K562 (cell line): ENCODE results near the gene LRMDA. TPM values are rescaled to one million over a fixed set of nuclear protein-coding genes. Genes with fewer than 3 reads are reported as not detected.

ENCODE experiments used
- ERF ChIP-seq: fragments of 450-650 bp; formaldehyde crosslinking; IDR thresholded peaks from 2 replicates; pipeline ENCODE4 v1.4.0; 2020; ENCODE audit warnings: mild to moderate bottlenecking, mixed read lengths
- NFYB ChIP-seq: IDR thresholded peaks from 2 replicates; pipeline ENCODE4 v1.6.1; 2011; ENCODE audit warnings: mild to moderate bottlenecking, moderate library complexity; ENCODE audit not compliant: insufficient read length; ENCODE audit errors: extremely low read depth
- PREB ChIP-seq: sonication (generic); formaldehyde crosslinking; IDR thresholded peaks from 2 replicates; pipeline ENCODE4 v1.8.1; 2023; ENCODE audit warnings: mild to moderate bottlenecking, missing genetic modification reagents
- PTRF ChIP-seq: fragments of 450-650 bp; IDR thresholded peaks from 2 replicates; pipeline ENCODE4 v1.6.1; 2016; ENCODE audit warnings: mild to moderate bottlenecking, missing genetic modification characterization, missing compliant biosample characterization
- TBL1XR1 ChIP-seq, 2 experiments: IDR thresholded peaks; 2 replicates each; pipeline ENCODE4 v1.6.1; 2012; ENCODE audit warnings: improper control_type of control experiment in 2 of 2, low read length in 2 of 2, mild to moderate bottlenecking in 1 of 2
- polyA plus RNA-seq, 8 experiments: library from polyadenylated mRNA; depleted of rRNA in 4 of 8; stranded (reverse) in 5 of 8; unstranded in 3 of 8; fragments of >200 nt; fragmentation: Nextera tagmentation in 2 of 8; fragmentation: Illumina TruSeq in 1 of 8; extraction: Ambion mirVana in 2 of 8; extraction: Trizol in 1 of 8; gene quantifications; 2 replicates each; pipeline versions ENCODE4 v1.2.1 to v1.2.3, GENCODE V29; 2011 to 2014; ENCODE audit warnings: inconsistent platforms in 1 of 8, missing spikeins in 1 of 8
- total RNA-seq, 7 experiments: library from RNA; depleted of rRNA in 6 of 7; stranded (reverse); fragments of >200 nt in 6 of 7; fragmentation: Illumina TruSeq in 2 of 7; extraction: Trizol in 2 of 7; gene quantifications; 2 replicates each; pipeline versions ENCODE4 v1.2.1 to v1.2.3, GENCODE V29; 2011 to 2021; ENCODE audit warnings: low replicate concordance in 1 of 7
- TF ChIP-seq, protein P1 (sequence below): fragments of 250-450 bp; sonication (Bioruptor Pico); IDR thresholded peaks from 2 replicates; pipeline ENCODE4 v1.4.0; 2020; ENCODE audit warnings: mild to moderate bottlenecking, moderate library complexity

Gene LRMDA
- total and polyA plus RNA-seq, 9 of the 15 experiments (the other 6 are each of a cell fraction or from before 2014, with no cell fraction given) = 0.25 TPM; not detected in 8

- no peak for TF ChIP-seq PREB
- TF ChIP-seq, protein P1, sequence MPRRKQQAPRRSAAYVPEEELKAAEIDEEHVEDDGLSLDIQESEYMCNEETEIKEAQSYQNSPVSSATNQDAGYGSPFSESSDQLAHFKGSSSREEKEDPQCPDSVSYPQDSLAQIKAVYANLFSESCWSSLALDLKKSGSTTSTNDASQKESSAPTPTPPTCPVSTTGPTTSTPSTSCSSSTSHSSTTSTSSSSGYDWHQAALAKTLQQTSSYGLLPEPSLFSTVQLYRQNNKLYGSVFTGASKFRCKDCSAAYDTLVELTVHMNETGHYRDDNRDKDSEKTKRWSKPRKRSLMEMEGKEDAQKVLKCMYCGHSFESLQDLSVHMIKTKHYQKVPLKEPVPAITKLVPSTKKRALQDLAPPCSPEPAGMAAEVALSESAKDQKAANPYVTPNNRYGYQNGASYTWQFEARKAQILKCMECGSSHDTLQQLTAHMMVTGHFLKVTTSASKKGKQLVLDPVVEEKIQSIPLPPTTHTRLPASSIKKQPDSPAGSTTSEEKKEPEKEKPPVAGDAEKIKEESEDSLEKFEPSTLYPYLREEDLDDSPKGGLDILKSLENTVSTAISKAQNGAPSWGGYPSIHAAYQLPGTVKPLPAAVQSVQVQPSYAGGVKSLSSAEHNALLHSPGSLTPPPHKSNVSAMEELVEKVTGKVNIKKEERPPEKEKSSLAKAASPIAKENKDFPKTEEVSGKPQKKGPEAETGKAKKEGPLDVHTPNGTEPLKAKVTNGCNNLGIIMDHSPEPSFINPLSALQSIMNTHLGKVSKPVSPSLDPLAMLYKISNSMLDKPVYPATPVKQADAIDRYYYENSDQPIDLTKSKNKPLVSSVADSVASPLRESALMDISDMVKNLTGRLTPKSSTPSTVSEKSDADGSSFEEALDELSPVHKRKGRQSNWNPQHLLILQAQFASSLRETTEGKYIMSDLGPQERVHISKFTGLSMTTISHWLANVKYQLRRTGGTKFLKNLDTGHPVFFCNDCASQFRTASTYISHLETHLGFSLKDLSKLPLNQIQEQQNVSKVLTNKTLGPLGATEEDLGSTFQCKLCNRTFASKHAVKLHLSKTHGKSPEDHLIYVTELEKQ (CRISPR knock-in tag) = no peak
- TF ChIP-seq NFYB = no peak
- no peak for TF ChIP-seq TBL1XR1 (IDR thresholded peaks at IDR 0.05; ENCODE audit: low read length in 2 of 2)
- TF ChIP-seq ERF = no peak
- TF ChIP-seq PTRF = no peak
Measured at GRCh38 chr10:76251841-76252671, 820.6 kb downstream of the LRMDA start (continued).
